BJ (cell line): ENCODE measurements around the gene SAP25. TPM values are rescaled to one million over a fixed set of nuclear protein-coding genes. Genes with fewer than 3 reads are reported as not detected.

Experiments used
- CTCF ChIA-PET: fragments of 350-600 bp; formaldehyde crosslinking; extraction: SDS; loops from one replicate; lab custom pipeline; 2021; ENCODE audit warnings: antibody characterized with exemption, inconsistent platforms; lab: Yijun Ruan, JAX
- POLR2A ChIA-PET: fragments of 300-600 bp; sonication (Branson Sonifier 250); formaldehyde crosslinking; extraction: SDS; loops from one replicate; lab custom pipeline; 2021; ENCODE audit warnings: antibody characterized with exemption; lab: Charles Lee
- DNase-seq: peaks from one replicate; pipeline ENCODE4 v3.0.0-alpha.2; 2011; ENCODE audit warnings: low read depth
- H3K27me3 ChIP-seq: 2 replicates; pipeline ENCODE4 v1.6.0; 2011; ENCODE audit warnings: low read length; ENCODE audit not compliant: control insufficient read depth, insufficient read depth
- H3K36me3 ChIP-seq: 2 replicates; pipeline ENCODE4 v1.5.1; 2011; ENCODE audit warnings: low read length; ENCODE audit not compliant: control insufficient read depth, insufficient read depth
- H3K4me3 ChIP-seq: 2 replicates; pipeline ENCODE4 v1.5.1; 2011; ENCODE audit warnings: low read depth, mild to moderate bottlenecking, control low read depth, low read length
- CTCF ChIP-seq: IDR thresholded peaks from 2 replicates; pipeline ENCODE4 v1.5.1; 2011; ENCODE audit warnings: low read depth, mild to moderate bottlenecking, control low read depth, inconsistent platforms, low read length, moderate library complexity; ENCODE audit not compliant: insufficient read depth
- polyA plus RNA-seq: library from polyadenylated mRNA; depleted of rRNA; stranded (reverse); fragments of >200 nt; gene quantifications from 2 replicates; pipeline ENCODE4 v1.2.3, GENCODE V29; 2011

SAP25 gene
- polyA plus RNA-seq, 1 experiment, result 0.34 TPM

GRCh38 chr7:100598425-100598824, 24.7 kb upstream of the SAP25 start:
- no peak for TF ChIP-seq CTCF
- CTCF ChIA-PET, result interaction anchor here (1.8 kb wide), 1 partner anchor 9 kb away, joined by 8 read pairs; no protein-coding TSS in a partner anchor
- POLR2A ChIA-PET, result no interaction called here
- H3K36me3 ChIP-seq, result no peaks in the 10 kb centered on the region
- H3K4me3 ChIP-seq, result no peak overlapping the region
- no peaks in the 10 kb centered on the region for H3K27me3 ChIP-seq
- no peak for DNase-seq

DNA sequence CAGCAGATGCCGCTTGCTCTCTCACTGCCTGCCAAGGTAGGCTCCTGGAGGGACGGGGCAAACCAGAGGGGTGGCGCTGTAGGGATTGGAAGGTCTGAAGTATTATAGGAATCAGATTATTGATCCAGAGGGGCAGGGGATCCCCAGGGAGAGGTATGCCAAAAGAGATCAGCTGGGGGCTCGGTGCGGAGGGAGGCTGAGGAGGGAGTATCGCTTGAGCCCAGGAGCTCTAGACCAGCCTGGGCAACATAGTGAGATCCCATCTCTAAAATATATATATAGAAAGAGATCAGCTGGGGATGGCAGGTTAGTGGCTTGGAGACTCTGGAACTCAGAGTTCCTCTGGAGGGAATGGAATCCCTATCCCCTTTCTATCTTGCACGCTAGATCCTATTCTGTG, 21.5 kb upstream of the SAP25 start:
- Histone ChIP-seq H3K36me3 (no peaks in the 10 kb centered on the region), H3K27me3 (no peaks in the 10 kb centered on the region), H3K4me3 (no peak overlapping the region)
- POLR2A ChIA-PET, result no interaction called here
- TF ChIP-seq CTCF, result no peak
- DNase-seq, result no peak
- CTCF ChIA-PET, result interaction anchor here (0.6 to 1.6 kb wide), 3 partner anchors 8 to 144 kb away, joined by 3 to 4 read pairs (median 3); partner anchors contain the start of gene FBXO24

DNA sequence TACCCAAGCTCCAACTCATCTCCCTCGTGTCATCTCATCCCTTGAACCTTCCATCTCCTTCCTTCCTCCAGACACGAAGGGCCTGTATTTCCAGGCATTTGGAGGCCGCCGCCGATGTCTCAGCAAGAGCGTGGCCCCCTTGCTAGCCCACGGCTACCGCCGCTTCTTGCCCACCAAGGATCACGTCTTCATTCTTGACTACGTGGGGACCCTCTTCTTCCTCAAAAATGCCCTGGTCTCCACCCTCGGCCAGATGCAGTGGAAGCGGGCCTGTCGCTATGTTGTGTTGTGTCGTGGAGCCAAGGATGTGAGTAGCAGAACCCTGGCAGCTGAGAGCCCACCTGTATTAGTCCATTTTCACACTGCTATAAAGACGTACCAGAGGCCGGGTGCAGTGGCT, 17.9 kb upstream of the SAP25 start:
- no peaks in the 10 kb centered on the region for H3K27me3 ChIP-seq
- no peak overlapping the region for H3K4me3 ChIP-seq
- no peak for TF ChIP-seq CTCF
- DNase-seq, result no peak
- ChIA-PET POLR2A (interaction anchor here (0.6 kb wide), 1 partner anchor 257 kb away, joined by 5 read pairs; no protein-coding TSS in a partner anchor), CTCF (interaction anchor here (1.1 to 2.3 kb wide), 4 partner anchors 17 to 101 kb away, joined by 3 to 6 read pairs (median 4); no protein-coding TSS in a partner anchor)
- no peaks in the 10 kb centered on the region for H3K36me3 ChIP-seq

DNA sequence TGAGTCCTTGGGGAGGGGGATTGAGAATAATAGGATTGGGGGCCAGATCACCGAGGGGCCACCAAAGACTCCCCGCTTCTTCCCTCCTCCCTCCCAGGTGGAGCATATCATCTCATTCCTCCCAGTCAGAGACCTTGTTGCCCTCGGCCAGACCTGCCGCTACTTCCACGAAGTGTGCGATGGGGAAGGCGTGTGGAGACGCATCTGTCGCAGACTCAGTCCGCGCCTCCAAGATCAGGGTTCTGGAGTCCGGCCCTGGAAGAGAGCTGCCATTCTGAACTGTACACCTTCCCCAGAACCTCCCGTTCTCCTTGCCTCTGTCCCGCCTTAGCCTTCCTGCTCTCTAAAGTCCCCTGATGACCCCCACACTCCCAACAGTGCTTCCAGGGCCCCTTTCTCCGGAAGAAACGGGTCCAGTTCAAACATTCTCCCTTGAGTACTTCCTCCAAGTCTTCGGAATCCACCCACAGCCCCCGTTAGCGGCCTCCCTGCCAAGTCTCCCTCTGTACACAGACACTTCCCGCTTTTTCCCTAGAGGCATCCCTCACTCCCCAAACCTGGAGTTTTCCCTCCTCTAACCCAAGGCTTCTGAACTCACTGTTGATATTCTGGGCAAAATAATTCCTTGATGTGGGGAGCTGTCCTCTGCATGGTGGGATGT, 16.5 kb upstream of the SAP25 start:
- DNase-seq, result no peak
- H3K4me3 ChIP-seq, result no peak overlapping the region
- CTCF ChIA-PET, result interaction anchor here (1.1 to 1.9 kb wide), 4 partner anchors 9 to 31 kb away, joined by 3 to 8 read pairs (median 6); no protein-coding TSS in a partner anchor
- TF ChIP-seq CTCF, result no peak
- H3K36me3 ChIP-seq, result no peaks in the 10 kb centered on the region
- no peaks in the 10 kb centered on the region for H3K27me3 ChIP-seq
- POLR2A ChIA-PET, result no interaction called here

DNA sequence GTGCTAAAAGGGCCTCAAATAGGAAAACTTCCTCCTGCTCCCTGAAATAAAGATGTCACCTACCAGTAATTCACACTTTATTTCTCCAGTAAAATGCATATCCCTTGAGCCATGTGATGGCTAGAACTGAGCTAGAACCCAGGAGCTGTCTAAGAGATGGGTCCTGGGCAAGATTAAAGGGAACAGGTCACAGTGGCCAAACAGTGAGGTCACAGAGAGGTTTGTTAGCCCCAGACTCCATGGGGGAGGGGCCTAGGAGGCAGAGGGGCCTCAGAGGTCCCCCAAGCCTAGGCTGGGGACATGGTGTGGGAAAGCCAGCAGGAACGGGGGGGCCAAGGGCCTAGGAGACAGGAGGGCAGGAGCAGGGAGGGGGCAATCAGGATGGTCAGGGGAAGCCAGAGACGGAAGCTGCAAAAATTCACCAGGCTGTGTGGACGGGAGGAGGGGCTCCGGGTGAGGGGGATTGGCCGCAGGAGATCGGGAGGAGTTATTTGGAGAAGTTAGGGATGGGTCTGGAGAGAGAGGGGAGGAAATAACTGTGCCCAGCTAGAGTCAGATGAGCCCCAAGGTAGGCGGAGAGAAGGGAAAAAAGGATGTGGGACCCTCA, 15.7 kb upstream of the SAP25 start:
- ChIA-PET POLR2A (interaction anchor here (0.5 kb wide), 1 partner anchor 13 kb away, joined by 3 read pairs; the partner anchor contains the start of gene PCOLCE), CTCF (interaction anchor here (0.7 to 1.9 kb wide), 9 partner anchors 10 to 120 kb away, joined by 3 to 8 read pairs (median 3); partner anchors contain the start of gene POP7)
- no peak for DNase-seq
- TF ChIP-seq CTCF, result no peak
- Histone ChIP-seq H3K4me3 (no peak overlapping the region), H3K36me3 (no peaks in the 10 kb centered on the region), H3K27me3 (no peaks in the 10 kb centered on the region)
